ENCODE results near the gene LRP2. TPM values are rescaled to one million over a fixed set of nuclear protein-coding genes. Genes with fewer than 3 reads are reported as not detected.

Gene LRP2
- total RNA-seq = under 0.01 TPM in 1 of 2 replicates, not detected in the other

GRCh38 chr2:169362118-169362893, at the start of gene LRP2:
LRP2 (minus strand) TSS chr2:169362534; CDS start chr2:169362399, 135 bp downstream.

Other genes starting within 250 kb of the LRP2 start
- gene BBS5, start 117.0 kb upstream of the LRP2 start, total RNA-seq = 2.2 and 3.9 TPM in 2 replicates
- gene KLHL41, start 147.2 kb upstream of the LRP2 start, total RNA-seq = 0.09 and 0.19 TPM in 2 replicates
- gene FASTKD1, start 211.3 kb upstream of the LRP2 start, total RNA-seq = 19.3 and 23.1 TPM in 2 replicates
- 20.9 and 22.8 TPM in 2 replicates for gene PPIG, start 221.8 kb upstream of the LRP2 start, total RNA-seq